Naive B cell (primary cell): ENCODE data around the gene METAP2. TPM values are rescaled to one million over a fixed set of nuclear protein-coding genes. Genes with fewer than 3 reads are reported as not detected.

Experiments
- ATAC-seq, 2 donors: fragments of 150-1000 bp; cut with Tn5 transposase; 2 replicates each; pipeline ENCODE4 v1.10.0; 2021; ENCODE audit warnings: low read depth in 2 of 2, mild to moderate bottlenecking in 2 of 2, moderate library complexity in 2 of 2
- DNase-seq: peaks from one replicate; pipeline ENCODE4 v3.0.0; 2022
- H3K27ac Mint-ChIP-seq, 6 donors: one replicate each; pipeline ENCODE4 v1.8.0; 2020 to 2022; ENCODE audit warnings: mild to moderate bottlenecking in 6 of 6, mixed read lengths in 6 of 6, moderate library complexity in 5 of 6, inconsistent platforms in 2 of 6
- H3K27me3 Mint-ChIP-seq, 3 donors: one replicate each; pipeline ENCODE4 v1.8.0; 2021 to 2022; ENCODE audit warnings: mixed read lengths in 3 of 3, mild to moderate bottlenecking in 1 of 3
- H3K36me3 Mint-ChIP-seq, 2 donors: one replicate each; pipeline ENCODE4 v1.8.0; 2020 to 2022; ENCODE audit warnings: mixed read lengths in 2 of 2, inconsistent platforms in 1 of 2, mild to moderate bottlenecking in 1 of 2
- H3K4me1 Mint-ChIP-seq, 3 donors: one replicate each; pipeline ENCODE4 v1.8.0; 2020 to 2022; ENCODE audit warnings: mixed read lengths in 3 of 3, inconsistent platforms in 1 of 3, mild to moderate bottlenecking in 1 of 3, moderate library complexity in 1 of 3
- H3K4me3 Mint-ChIP-seq, 8 donors: one replicate each; pipeline ENCODE4 v1.8.0; 2020 to 2022; ENCODE audit warnings: mild to moderate bottlenecking in 8 of 8, mixed read lengths in 8 of 8, moderate library complexity in 8 of 8, inconsistent platforms in 2 of 8
- H3K9me3 Mint-ChIP-seq, 7 donors: one replicate each; pipeline ENCODE4 v1.8.0; 2020 to 2022; ENCODE audit warnings: mixed read lengths in 7 of 7, mild to moderate bottlenecking in 5 of 7, inconsistent platforms in 2 of 7, moderate library complexity in 1 of 7
- polyA plus RNA-seq, 6 donors: library from polyadenylated mRNA; unstranded; fragments of 300-500 nt; fragmentation: Illumina TruSeq; gene quantifications; one replicate each; pipeline ENCODE4 v1.2.3, GENCODE V29; 2021; ENCODE audit warnings: low read depth in 6 of 6

The METAP2 gene
- polyA plus RNA-seq, 6 donors from 2014 or later = 32.4 to 51.9 (median 36.8) TPM

GRCh38 chr12:95529693-95530225 lies 55.8 kb downstream of the METAP2 start:
- peaks cover 0 to 5% (median 0%) of the 10 kb centered on the region in 3 donors for H3K27me3 Mint-ChIP-seq
- H3K36me3 Mint-ChIP-seq = no peaks in the 10 kb centered on the region
- H3K4me1 Mint-ChIP-seq = peaks cover 0 to 6% (median 4%) of the 10 kb centered on the region in 3 donors
- ATAC-seq = no peak
- no peak for DNase-seq
- no peak overlapping the region for H3K4me3 Mint-ChIP-seq
- H3K27ac Mint-ChIP-seq = peak overlapping the region in 1 of 6 donors; percentile 49
- no peaks in the 10 kb centered on the region for H3K9me3 Mint-ChIP-seq

GRCh38 chr12:95532851-95533250 lies 58.9 kb downstream of the METAP2 start:
- ATAC-seq = no peak

GRCh38 chr12:95533985-95534384 lies 60.0 kb downstream of the METAP2 start:
- H3K4me1 Mint-ChIP-seq = peaks cover 0 to 6% (median 4%) of the 10 kb centered on the region in 3 donors
- H3K36me3 Mint-ChIP-seq = no peaks in the 10 kb centered on the region
- ATAC-seq (no peak), DNase-seq (no peak)
- H3K9me3 Mint-ChIP-seq = no peaks in the 10 kb centered on the region
- H3K27me3 Mint-ChIP-seq = peaks cover 0 to 5% (median 0%) of the 10 kb centered on the region in 3 donors
- H3K4me3 Mint-ChIP-seq = no peak overlapping the region
- H3K27ac Mint-ChIP-seq = no peak overlapping the region

More at GRCh38 chr12:95532851-95533250, 58.9 kb downstream of the METAP2 start:
- no peak for DNase-seq
- Mint-ChIP-seq H3K36me3 (no peaks in the 10 kb centered on the region), H3K9me3 (no peaks in the 10 kb centered on the region), H3K27me3 (peaks cover 0 to 5% (median 0%) of the 10 kb centered on the region in 3 donors), H3K4me3 (no peak overlapping the region), H3K27ac (no peak overlapping the region), H3K4me1 (peaks cover 0 to 6% (median 4%) of the 10 kb centered on the region in 3 donors)

- H3K27ac Mint-ChIP-seq = no peak overlapping the region
- no peak for ATAC-seq
- no peak for DNase-seq
These were observed 64.1 kb downstream of the METAP2 start for GRCh38 chr12:95538006-95538405.

GRCh38 chr12:95538656-95539055 lies 64.7 kb downstream of the METAP2 start:
- H3K4me3 Mint-ChIP-seq = no peak overlapping the region
- H3K4me1 Mint-ChIP-seq = peaks cover 0 to 6% (median 4%) of the 10 kb centered on the region in 3 donors
- H3K36me3 Mint-ChIP-seq = no peaks in the 10 kb centered on the region
- H3K27me3 Mint-ChIP-seq = peaks cover 0 to 5% (median 0%) of the 10 kb centered on the region in 3 donors
- H3K27ac Mint-ChIP-seq = no peak overlapping the region
- no peaks in the 10 kb centered on the region for H3K9me3 Mint-ChIP-seq
- DNase-seq (no peak), ATAC-seq (no peak)

More at GRCh38 chr12:95538006-95538405, 64.1 kb downstream of the METAP2 start:
- Mint-ChIP-seq H3K9me3 (no peaks in the 10 kb centered on the region), H3K4me3 (no peak overlapping the region), H3K36me3 (no peaks in the 10 kb centered on the region), H3K27me3 (peaks cover 0 to 5% (median 0%) of the 10 kb centered on the region in 3 donors), H3K4me1 (peaks cover 0 to 6% (median 4%) of the 10 kb centered on the region in 3 donors)

- no peak for ATAC-seq
- no peak overlapping the region for H3K27ac Mint-ChIP-seq
These were observed 67.5 kb downstream of the METAP2 start for GRCh38 chr12:95541436-95541835.

GRCh38 chr12:95543305-95543704 lies 69.4 kb downstream of the METAP2 start:
- DNase-seq = no peak
- Mint-ChIP-seq H3K27ac (no peak overlapping the region), H3K27me3 (peaks cover 0 to 7% (median 0%) of the 10 kb centered on the region in 3 donors), H3K9me3 (no peaks in the 10 kb centered on the region), H3K4me1 (peaks cover 11 to 12% (median 12%) of the 10 kb centered on the region in 3 donors), H3K4me3 (no peak overlapping the region), H3K36me3 (no peaks in the 10 kb centered on the region)
- ATAC-seq = no peak

More at GRCh38 chr12:95541436-95541835, 67.5 kb downstream of the METAP2 start:
- Mint-ChIP-seq H3K36me3 (no peaks in the 10 kb centered on the region), H3K4me3 (no peak overlapping the region), H3K27me3 (no peaks in the 10 kb centered on the region), H3K4me1 (peaks cover 0 to 5% (median 1%) of the 10 kb centered on the region in 3 donors), H3K9me3 (no peaks in the 10 kb centered on the region)
- DNase-seq = no peak

- no peak for ATAC-seq
- no peak for DNase-seq
- H3K4me3 Mint-ChIP-seq = no peak overlapping the region
- peaks cover 0 to 6% (median 0%) of the 10 kb centered on the region in 7 donors for H3K9me3 Mint-ChIP-seq
- peaks cover 12 to 21% (median 16%) of the 10 kb centered on the region in 3 donors for H3K4me1 Mint-ChIP-seq
- peaks cover 0 to 7% (median 0%) of the 10 kb centered on the region in 3 donors for H3K27me3 Mint-ChIP-seq
- H3K36me3 Mint-ChIP-seq = no peaks in the 10 kb centered on the region
- H3K27ac Mint-ChIP-seq = no peak overlapping the region
These were observed 70.8 kb downstream of the METAP2 start for GRCh38 chr12:95544756-95545155.

- no peak for DNase-seq
- no peaks in the 10 kb centered on the region for H3K36me3 Mint-ChIP-seq
- peak overlapping the region in 1 of 8 donors; percentile 89 for H3K4me3 Mint-ChIP-seq
- H3K27me3 Mint-ChIP-seq = peaks cover 0 to 7% (median 0%) of the 10 kb centered on the region in 3 donors
- H3K9me3 Mint-ChIP-seq = peaks cover 0 to 6% (median 0%) of the 10 kb centered on the region in 7 donors
- peaks cover 12 to 21% (median 16%) of the 10 kb centered on the region in 3 donors for H3K4me1 Mint-ChIP-seq
- H3K27ac Mint-ChIP-seq = no peak overlapping the region
- ATAC-seq = no peak
These were observed 71.4 kb downstream of the METAP2 start for GRCh38 chr12:95545303-95545702.

GRCh38 chr12:95545731-95546490 lies 72.0 kb downstream of the METAP2 start:
- Mint-ChIP-seq H3K9me3 (peaks cover 0 to 6% (median 0%) of the 10 kb centered on the region in 7 donors), H3K4me1 (peaks cover 12 to 21% (median 16%) of the 10 kb centered on the region in 3 donors), H3K36me3 (no peaks in the 10 kb centered on the region), H3K27me3 (peaks cover 0 to 7% (median 0%) of the 10 kb centered on the region in 3 donors), H3K27ac (peak overlapping the region in 2 of 6 donors; percentile 0 to 30), H3K4me3 (peak overlapping the region in 1 of 8 donors; percentile 89)
- DNase-seq (no peak), ATAC-seq (no peak)

GRCh38 chr12:95546491-95546813 lies 72.5 kb downstream of the METAP2 start:
- H3K4me3 Mint-ChIP-seq = peak overlapping the region in 1 of 8 donors; percentile 89
- H3K27ac Mint-ChIP-seq = no peak overlapping the region
- peaks cover 0 to 7% (median 0%) of the 10 kb centered on the region in 3 donors for H3K27me3 Mint-ChIP-seq
- peaks cover 13 to 23% (median 16%) of the 10 kb centered on the region in 3 donors for H3K4me1 Mint-ChIP-seq
- H3K36me3 Mint-ChIP-seq = no peaks in the 10 kb centered on the region
- ATAC-seq = no peak
- peaks cover 0 to 6% (median 0%) of the 10 kb centered on the region in 7 donors for H3K9me3 Mint-ChIP-seq
- no peak for DNase-seq

- peaks cover 0 to 6% (median 0%) of the 10 kb centered on the region in 7 donors for H3K9me3 Mint-ChIP-seq
- peaks cover 16 to 30% (median 20%) of the 10 kb centered on the region in 3 donors for H3K4me1 Mint-ChIP-seq
- DNase-seq (peak; percentile 24), ATAC-seq (peak in 1 of 2 donors; percentile 22)
- H3K36me3 Mint-ChIP-seq = no peaks in the 10 kb centered on the region
- peak overlapping the region; percentile 74 to 95 (median 85) for H3K27ac Mint-ChIP-seq
- H3K27me3 Mint-ChIP-seq = peaks cover 0 to 7% (median 0%) of the 10 kb centered on the region in 3 donors
- H3K4me3 Mint-ChIP-seq = peak overlapping the region; percentile 87 to 95 (median 93)
These were observed 73.6 kb downstream of the METAP2 start for GRCh38 chr12:95547522-95548055.

GRCh38 chr12:95548056-95548538 lies 74.1 kb downstream of the METAP2 start:
- H3K9me3 Mint-ChIP-seq = peaks cover 0 to 6% (median 0%) of the 10 kb centered on the region in 7 donors
- peak overlapping the region; percentile 87 to 95 (median 93) for H3K4me3 Mint-ChIP-seq

More at GRCh38 chr12:95548056-95548538, 74.1 kb downstream of the METAP2 start:
- Mint-ChIP-seq H3K27ac (peak overlapping the region; percentile 74 to 95 (median 88)), H3K36me3 (no peaks in the 10 kb centered on the region), H3K4me1 (peaks cover 16 to 32% (median 20%) of the 10 kb centered on the region in 3 donors), H3K27me3 (peaks cover 0 to 7% (median 0%) of the 10 kb centered on the region in 3 donors)
- DNase-seq (no peak), ATAC-seq (peak; percentile 29 to 34)
